Karpas-422 (cell line): Measurements from ENCODE around the gene ATE1. TPM values are rescaled to one million over a fixed set of nuclear protein-coding genes. Genes with fewer than 3 reads are reported as not detected.

Experiments used
- DNase-seq: peaks from one replicate; pipeline ENCODE4 v3.0.0-alpha.2; 2015
- H2AFZ ChIP-seq: fragments of 200-600 bp; sonication (generic); 2 replicates; pipeline ENCODE4 v1.6.1; 2014; ENCODE audit warnings: antibody characterized with exemption, low read length, mixed read lengths
- H3K27ac ChIP-seq: fragments of 200-600 bp; sonication (generic); 2 replicates; pipeline ENCODE4 v1.5.1; 2014; ENCODE audit warnings: mild to moderate bottlenecking, low read length, moderate library complexity
- H3K27me3 ChIP-seq: fragments of 200-600 bp; sonication (generic); 2 replicates; pipeline ENCODE4 v1.6.1; 2014; ENCODE audit warnings: low read length, mixed read lengths
- H3K36me3 ChIP-seq: fragments of 200-600 bp; sonication (generic); 2 replicates; pipeline ENCODE4 v1.6.1; 2014; ENCODE audit warnings: low read length, mixed read lengths; ENCODE audit not compliant: insufficient read depth
- H3K4me1 ChIP-seq: fragments of 200-600 bp; sonication (generic); 2 replicates; pipeline ENCODE4 v1.6.1; 2014; ENCODE audit warnings: mild to moderate bottlenecking, low read length, mixed read lengths
- H3K4me2 ChIP-seq: fragments of 200-600 bp; sonication (generic); 2 replicates; pipeline ENCODE4 v1.6.1; 2014; ENCODE audit warnings: low read length, low read depth, mild to moderate bottlenecking; ENCODE audit not compliant: poor library complexity, severe bottlenecking
- H3K4me3 ChIP-seq: fragments of 200-600 bp; sonication (generic); 2 replicates; pipeline ENCODE4 v1.5.1; 2014; ENCODE audit warnings: mild to moderate bottlenecking, antibody characterized with exemption, low read length, mixed read lengths
- H3K79me2 ChIP-seq: fragments of 200-600 bp; sonication (generic); 2 replicates; pipeline ENCODE4 v1.6.1; 2014; ENCODE audit warnings: mild to moderate bottlenecking, low read length, mixed read lengths
- H3K9ac ChIP-seq: fragments of 200-600 bp; sonication (generic); 2 replicates; pipeline ENCODE4 v1.6.0; 2014; ENCODE audit warnings: low read length
- H3K9me2 ChIP-seq: fragments of 200-600 bp; sonication (generic), shearing (Covaris generic); replicated peaks from 2 replicates; pipeline ENCODE4 v1.6.0; 2014; ENCODE audit warnings: mild to moderate bottlenecking, low read length, moderate library complexity; ENCODE audit not compliant: insufficient read depth
- H3K9me3 ChIP-seq: fragments of 300-700, 200-600 bp; sonication (generic); 2 replicates; pipeline ENCODE4 v1.6.1; 2014; ENCODE audit warnings: low read length, mixed read lengths
- H4K20me1 ChIP-seq: fragments of 200-600 bp; sonication (generic); 2 replicates; pipeline ENCODE4 v1.6.1; 2014; ENCODE audit warnings: mild to moderate bottlenecking, antibody characterized with exemption, low read length, low read depth; ENCODE audit not compliant: insufficient read depth
- total RNA-seq: library from RNA; depleted of rRNA; stranded (reverse); fragments of >200 nt; shearing (Covaris generic); gene quantifications from 2 replicates; pipeline ENCODE4 v1.2.3, GENCODE V29; 2014; ENCODE audit warnings: low replicate concordance

ATE1 gene
- total RNA-seq, 1 experiment from 2014 or later, result 72.6 TPM

GRCh38 chr10:121787169-121787568, 140.7 kb downstream of the ATE1 start:
- no peaks in the 10 kb centered on the region for H3K9me2 ChIP-seq
- no peak overlapping the region for H3K9ac ChIP-seq
- H3K9me3 ChIP-seq, result no peaks in the 10 kb centered on the region
- no peak overlapping the region for H3K27ac ChIP-seq
- no peak for DNase-seq
- no peaks in the 10 kb centered on the region for H3K27me3 ChIP-seq
- no peaks in the 10 kb centered on the region for H4K20me1 ChIP-seq
- no peaks in the 10 kb centered on the region for H3K4me1 ChIP-seq
- H3K4me3 ChIP-seq, result no peak overlapping the region
- no peaks in the 10 kb centered on the region; the same call in 1 of the 2 replicates for H3K36me3 ChIP-seq
- H3K4me2 ChIP-seq, result no peak overlapping the region
- H3K79me2 ChIP-seq, result peaks cover 32% of the 10 kb centered on the region
- H2AFZ ChIP-seq, result no peak overlapping the region

GRCh38 chr10:121783782-121784372, 144.0 kb downstream of the ATE1 start:
- H2AFZ ChIP-seq, result no peak overlapping the region
- no peak for DNase-seq
- H3K36me3 ChIP-seq, result peaks cover 6% of the 10 kb centered on the region; the same call in 1 of the 2 replicates
- no peaks in the 10 kb centered on the region for H3K27me3 ChIP-seq
- no peak overlapping the region for H3K4me3 ChIP-seq
- H3K9me2 ChIP-seq, result 0 out of 2 replicates have a peak, but pooled peaks cover 5% of the 10 kb centered on the region
- peaks cover 34% of the 10 kb centered on the region for H3K79me2 ChIP-seq
- no peaks in the 10 kb centered on the region for H4K20me1 ChIP-seq
- H3K4me1 ChIP-seq, result no peaks in the 10 kb centered on the region
- no peak overlapping the region for H3K9ac ChIP-seq
- H3K27ac ChIP-seq, result no peak overlapping the region
- no peaks in the 10 kb centered on the region for H3K9me3 ChIP-seq
- H3K4me2 ChIP-seq, result no peak overlapping the region

GRCh38 chr10:121781101-121781500, 146.7 kb downstream of the ATE1 start:
- H3K27me3 ChIP-seq, result no peaks in the 10 kb centered on the region
- peaks cover 20% of the 10 kb centered on the region for H3K79me2 ChIP-seq
- H3K4me1 ChIP-seq, result no peaks in the 10 kb centered on the region
- H2AFZ ChIP-seq, result no peak overlapping the region
- no peaks in the 10 kb centered on the region for H4K20me1 ChIP-seq
- no peak overlapping the region for H3K4me2 ChIP-seq
- no peak overlapping the region for H3K27ac ChIP-seq
- no peaks in the 10 kb centered on the region for H3K9me3 ChIP-seq
- peaks cover 6% of the 10 kb centered on the region; the same call in 1 of the 2 replicates for H3K36me3 ChIP-seq
- no peak for DNase-seq
- no peak overlapping the region for H3K4me3 ChIP-seq
- no peak overlapping the region for H3K9ac ChIP-seq
- 0 out of 2 replicates have a peak, but pooled peaks cover 5% of the 10 kb centered on the region for H3K9me2 ChIP-seq

GRCh38 chr10:121774813-121775212, 153.0 kb downstream of the ATE1 start:
- Histone ChIP-seq H4K20me1 (no peaks in the 10 kb centered on the region), H3K4me1 (no peaks in the 10 kb centered on the region), H3K4me2 (no peak overlapping the region), H3K9me2 (no peaks in the 10 kb centered on the region), H3K27me3 (no peaks in the 10 kb centered on the region), H3K27ac (no peak overlapping the region), H3K4me3 (no peak overlapping the region), H2AFZ (no peak overlapping the region), H3K36me3 (no peaks in the 10 kb centered on the region; the same call in 1 of the 2 replicates), H3K9me3 (no peaks in the 10 kb centered on the region; the same call in 1 of the 2 replicates), H3K9ac (no peak overlapping the region), H3K79me2 (peaks cover 11% of the 10 kb centered on the region)
- no peak for DNase-seq

- H4K20me1 ChIP-seq, result no peaks in the 10 kb centered on the region
- H3K4me3 ChIP-seq, result no peak overlapping the region
- peaks cover 11% of the 10 kb centered on the region for H3K79me2 ChIP-seq
- H3K36me3 ChIP-seq, result no peaks in the 10 kb centered on the region; the same call in 1 of the 2 replicates
- no peak overlapping the region for H2AFZ ChIP-seq
- no peaks in the 10 kb centered on the region; the same call in 1 of the 2 replicates for H3K9me3 ChIP-seq
- H3K9me2 ChIP-seq, result no peaks in the 10 kb centered on the region
- H3K4me1 ChIP-seq, result no peaks in the 10 kb centered on the region
- no peak overlapping the region for H3K27ac ChIP-seq
- no peak overlapping the region for H3K9ac ChIP-seq
- no peaks in the 10 kb centered on the region for H3K27me3 ChIP-seq
- H3K4me2 ChIP-seq, result no peak overlapping the region
- no peak for DNase-seq
Observed at GRCh38 chr10:121774404-121774803, 153.4 kb downstream of the ATE1 start.

- no peak overlapping the region for H3K4me3 ChIP-seq
- H3K27ac ChIP-seq, result no peak overlapping the region
- no peak overlapping the region for H3K9ac ChIP-seq
- no peaks in the 10 kb centered on the region for H3K9me2 ChIP-seq
- no peak overlapping the region for H2AFZ ChIP-seq
- no peaks in the 10 kb centered on the region for H4K20me1 ChIP-seq
- H3K4me1 ChIP-seq, result no peaks in the 10 kb centered on the region
- no peak overlapping the region for H3K4me2 ChIP-seq
- peaks cover 11% of the 10 kb centered on the region; the same call in 1 of the 2 replicates for H3K36me3 ChIP-seq
- no peak for DNase-seq
- H3K27me3 ChIP-seq, result no peaks in the 10 kb centered on the region
- H3K9me3 ChIP-seq, result peaks cover 2% of the 10 kb centered on the region; the same call in 1 of the 2 replicates
- peaks cover 21% of the 10 kb centered on the region for H3K79me2 ChIP-seq
Observed at GRCh38 chr10:121772884-121773283, 154.9 kb downstream of the ATE1 start.

GRCh38 chr10:121772406-121772805, 155.4 kb downstream of the ATE1 start:
- DNase-seq, result no peak
- Histone ChIP-seq H3K4me1 (no peaks in the 10 kb centered on the region), H3K27me3 (no peaks in the 10 kb centered on the region), H3K36me3 (peaks cover 15% of the 10 kb centered on the region), H3K4me3 (no peak overlapping the region), H3K9me3 (peaks cover 4% of the 10 kb centered on the region; the same call in 1 of the 2 replicates), H2AFZ (no peak overlapping the region), H3K27ac (no peak overlapping the region), H4K20me1 (no peaks in the 10 kb centered on the region), H3K4me2 (no peak overlapping the region), H3K9me2 (no peaks in the 10 kb centered on the region), H3K79me2 (peaks cover 24% of the 10 kb centered on the region), H3K9ac (no peak overlapping the region)

GRCh38 chr10:121771966-121772365, 155.9 kb downstream of the ATE1 start:
- H3K4me1 ChIP-seq, result no peaks in the 10 kb centered on the region
- no peak overlapping the region for H3K4me2 ChIP-seq
- no peak overlapping the region for H3K9ac ChIP-seq
- H3K4me3 ChIP-seq, result no peak overlapping the region
- H3K79me2 ChIP-seq, result peaks cover 29% of the 10 kb centered on the region
- no peak overlapping the region for H3K27ac ChIP-seq
- peaks cover 19% of the 10 kb centered on the region for H3K36me3 ChIP-seq
- H2AFZ ChIP-seq, result no peak overlapping the region
- no peak for DNase-seq
- no peaks in the 10 kb centered on the region for H4K20me1 ChIP-seq
- H3K27me3 ChIP-seq, result no peaks in the 10 kb centered on the region
- H3K9me3 ChIP-seq, result peaks cover 4% of the 10 kb centered on the region; the same call in 1 of the 2 replicates
- H3K9me2 ChIP-seq, result no peaks in the 10 kb centered on the region
